HG03280 (cell line): ENCODE measurements around the gene ANP32A.

Source experiments
- ATAC-seq: cut with Tn5 transposase; IDR thresholded peaks from one replicate; pipeline ENCODE4 v1.9.1; 2021; ENCODE audit warnings: mild to moderate bottlenecking, moderate library complexity; ENCODE audit not compliant: unreplicated experiment

Gene ANP32A

DNA sequence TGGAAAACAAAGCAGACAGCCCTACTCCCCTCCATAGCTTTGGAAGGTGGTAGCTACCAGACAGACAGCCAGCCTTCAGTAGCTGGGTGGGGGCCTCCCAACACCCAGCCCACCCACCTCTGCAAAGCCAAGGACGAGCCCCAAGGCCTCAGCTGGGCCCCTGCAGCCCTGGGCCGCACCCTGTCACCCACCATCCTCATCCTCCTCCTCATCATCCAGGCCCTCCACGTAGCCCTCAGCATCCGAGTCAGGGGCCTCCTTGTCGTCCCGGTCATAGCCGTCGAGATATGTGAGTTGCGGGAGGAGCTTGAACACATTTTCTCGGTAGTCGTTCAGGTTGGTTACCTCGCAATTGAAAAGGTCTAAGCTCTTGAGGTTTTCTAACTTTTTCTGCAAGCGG, 36.5 kb downstream of the ANP32A start:
- ATAC-seq, result no peak

- no peak for ATAC-seq
Observed at GRCh38 chr15:68783226-68784058, 37.3 kb downstream of the ANP32A start.

GRCh38 chr15:68782589-68783161, 38.0 kb downstream of the ANP32A start:
- no peak for ATAC-seq

DNA sequence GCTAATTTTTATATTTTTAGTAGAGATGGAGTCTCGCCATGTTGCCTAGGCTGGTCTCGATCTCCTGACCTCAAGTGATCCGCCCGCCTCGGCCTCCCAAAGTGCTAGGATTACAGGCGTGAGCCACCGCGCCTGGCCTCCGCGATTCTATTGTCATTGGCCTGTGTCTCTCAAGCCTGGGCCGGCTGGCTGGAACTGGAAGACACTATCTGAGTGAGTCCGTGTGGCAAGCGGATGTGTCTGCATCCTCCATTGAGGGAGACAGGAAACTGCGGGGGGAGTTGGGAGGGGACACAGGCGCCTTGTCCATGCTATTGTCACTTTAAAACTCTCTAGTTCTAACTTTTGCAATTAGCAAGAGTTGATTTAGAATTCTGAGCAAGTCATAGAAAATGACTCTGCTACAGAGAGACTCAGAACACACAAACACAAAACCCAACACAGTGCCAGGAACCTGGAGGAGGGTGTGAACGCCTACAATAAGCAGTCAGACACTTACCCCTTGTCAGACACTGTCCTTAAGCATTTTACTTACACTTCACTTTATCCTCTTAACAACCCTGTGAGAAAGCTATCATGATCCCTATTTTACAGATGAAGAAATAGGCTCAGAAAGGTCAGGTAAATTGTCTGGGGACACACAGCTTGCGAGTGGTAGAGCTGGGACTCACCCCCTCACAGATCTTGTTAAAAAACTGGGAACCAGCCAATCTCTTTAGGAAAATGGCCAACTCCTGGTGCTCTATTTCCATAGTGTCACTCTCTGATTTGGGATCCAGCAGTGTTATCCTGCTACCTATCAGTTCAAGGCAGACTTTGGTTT, 38.7 kb downstream of the ANP32A start:
- no peak for ATAC-seq

DNA sequence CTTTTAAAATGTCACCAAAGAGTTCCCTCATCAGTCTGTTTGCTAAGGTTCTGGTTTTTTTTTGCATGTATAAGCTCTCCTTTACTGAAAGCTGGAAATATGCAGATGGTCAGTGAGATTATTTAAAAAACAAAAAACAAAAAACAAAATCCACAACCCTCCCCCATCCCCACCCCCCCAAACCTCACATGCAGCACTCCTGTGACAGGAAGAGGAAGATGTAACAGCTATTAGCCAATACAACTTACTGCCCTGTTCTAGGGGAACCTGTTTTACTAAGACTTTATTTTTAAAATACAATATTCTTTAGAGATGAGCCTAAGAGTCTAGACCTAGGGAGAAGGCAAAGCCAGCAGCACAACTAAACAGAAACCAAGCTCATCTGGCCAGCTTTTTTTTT, 39.5 kb downstream of the ANP32A start:
- no peak for ATAC-seq

GRCh38 chr15:68778876-68779275, 41.8 kb downstream of the ANP32A start:
- no peak for ATAC-seq

DNA sequence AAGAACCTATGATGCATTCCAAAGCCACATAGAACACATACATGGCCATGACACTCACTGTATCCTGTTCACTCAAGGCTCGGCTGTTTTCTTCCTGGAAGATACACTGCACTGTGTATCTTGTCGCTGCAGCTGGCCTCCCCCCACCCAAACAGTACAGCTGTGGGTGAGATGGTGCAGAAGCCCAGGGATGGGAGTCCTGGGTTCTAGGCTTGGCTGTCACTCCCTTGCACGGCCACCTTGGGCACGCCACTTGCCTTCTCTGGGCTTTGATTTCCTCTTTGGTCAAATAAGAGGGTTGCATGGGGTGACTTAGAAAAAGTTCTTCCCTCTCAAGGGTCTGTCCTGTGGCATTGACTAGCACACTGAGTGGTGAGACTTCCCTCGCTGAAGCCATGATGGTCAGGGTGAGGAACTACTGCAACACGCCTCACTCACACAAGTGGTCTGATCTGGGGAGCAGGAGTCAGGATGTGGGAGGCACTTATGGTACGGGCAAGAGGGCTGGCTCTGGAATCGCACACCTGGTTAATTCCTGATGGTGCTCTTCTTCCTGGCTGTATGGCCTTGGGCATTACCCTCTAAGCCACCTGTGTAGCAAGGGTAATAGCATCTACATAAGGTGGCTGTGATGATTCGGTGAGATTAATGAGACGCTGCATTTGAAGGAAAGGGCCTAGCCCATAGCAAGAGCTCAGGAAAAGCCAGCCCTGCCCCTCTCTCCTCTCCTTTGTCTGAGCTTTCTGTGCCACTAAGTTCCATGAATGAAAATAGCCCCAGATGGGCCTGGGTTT, 44.0 kb downstream of the ANP32A start:
- ATAC-seq, result no peak

- no peak for ATAC-seq
Observed at GRCh38 chr15:68775671-68776476, 44.8 kb downstream of the ANP32A start.

DNA sequence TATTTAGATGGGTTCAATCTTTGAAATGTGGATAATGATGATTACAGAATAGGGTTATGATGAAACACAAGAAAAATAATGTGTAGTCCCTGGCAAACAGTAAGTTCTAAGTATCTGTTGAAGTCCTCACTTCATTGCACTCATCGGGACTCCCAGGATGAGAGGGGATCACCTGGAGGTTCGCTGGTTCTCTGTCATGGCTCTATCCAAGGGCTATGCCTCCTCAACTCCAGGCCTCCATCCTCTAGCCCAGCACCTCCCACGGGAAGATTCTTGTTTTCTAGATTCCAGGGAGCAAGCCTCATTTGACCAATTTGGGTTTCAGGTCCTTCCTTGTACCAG, 45.5 kb downstream of the ANP32A start:
- ATAC-seq, result no peak

DNA sequence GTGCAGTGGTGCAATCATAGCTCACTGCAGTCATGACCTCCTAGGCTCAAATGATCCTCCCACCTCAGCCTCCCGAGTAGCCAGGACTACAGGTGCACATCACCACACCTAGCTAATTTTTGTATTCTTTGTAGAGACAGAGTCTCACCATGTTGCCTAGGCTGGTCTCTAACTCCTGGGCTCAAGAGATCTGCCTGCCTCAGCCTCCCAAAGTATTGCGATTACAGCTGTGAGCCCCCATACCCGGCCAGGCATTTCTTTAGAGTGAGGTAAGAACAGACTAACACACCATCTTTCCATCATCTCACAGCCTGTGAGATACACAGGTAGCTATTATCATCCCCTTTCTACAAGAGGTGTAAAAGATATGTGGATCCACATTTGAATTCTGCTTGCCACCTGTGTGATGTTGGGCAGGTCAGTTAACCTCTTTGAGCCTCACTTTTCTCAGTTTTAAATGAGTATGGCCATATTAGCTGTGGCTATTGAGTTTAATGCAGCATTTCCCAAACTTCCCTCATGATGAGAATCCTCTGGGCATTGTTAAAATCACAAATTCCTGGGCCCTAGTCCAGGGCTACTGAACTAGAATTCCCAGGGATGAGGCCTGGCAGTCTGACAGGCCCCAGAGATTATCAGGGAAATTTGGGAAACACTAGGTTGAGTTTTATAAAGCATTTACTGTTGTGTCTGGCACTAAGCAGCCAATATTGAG, 46.0 kb downstream of the ANP32A start:
- no peak for ATAC-seq

GRCh38 chr15:68774120-68774519, 46.6 kb downstream of the ANP32A start:
- no peak for ATAC-seq

- no peak for ATAC-seq
Observed at GRCh38 chr15:68773036-68773435, 47.7 kb downstream of the ANP32A start.

DNA sequence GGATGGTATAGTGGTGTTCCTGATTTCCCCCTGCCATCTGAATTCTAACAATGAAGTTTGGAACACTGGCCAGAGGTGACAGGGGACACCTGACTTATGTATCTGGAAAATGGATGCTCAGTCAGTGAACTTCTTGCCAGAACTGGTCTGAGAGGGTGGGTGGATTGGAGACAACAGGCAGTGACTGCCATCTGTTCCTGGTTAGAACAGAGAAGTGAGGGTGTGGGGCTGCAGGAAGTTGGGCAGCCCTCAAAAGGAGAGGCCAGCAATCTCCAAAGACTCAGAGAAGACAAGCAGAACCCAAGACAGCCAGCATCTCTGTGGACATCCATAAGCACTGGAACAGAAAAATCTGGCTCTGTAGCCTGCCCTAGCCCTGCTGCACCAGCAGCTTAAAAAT, 50.5 kb downstream of the ANP32A start:
- no peak for ATAC-seq

DNA sequence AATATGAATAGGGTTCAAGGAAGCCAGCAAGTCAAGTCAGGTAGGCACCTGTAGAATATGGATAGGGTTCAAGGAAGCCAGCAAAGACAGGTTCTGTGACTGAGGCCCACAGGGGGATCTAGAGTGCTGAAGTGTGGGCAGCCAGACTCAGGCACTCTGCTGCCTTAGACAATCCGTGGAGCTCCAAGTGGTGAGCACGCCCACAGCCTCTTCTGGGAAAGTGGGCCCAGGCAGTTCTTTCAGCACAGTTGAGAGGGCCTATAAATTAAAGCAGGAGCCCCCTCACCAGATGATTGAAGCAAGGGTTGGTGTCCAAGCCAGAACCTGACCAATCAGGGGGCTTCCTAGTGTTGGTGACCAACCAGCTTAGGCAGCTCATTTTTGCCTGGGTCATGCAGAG, 51.0 kb downstream of the ANP32A start:
- ATAC-seq, result no peak

- ATAC-seq, result no peak
Observed at GRCh38 chr15:68768321-68768720, 52.4 kb downstream of the ANP32A start.

- ATAC-seq, result no peak
Observed at GRCh38 chr15:68767833-68768232, 52.9 kb downstream of the ANP32A start.

- no peak for ATAC-seq
Observed at GRCh38 chr15:68765602-68766368, 54.9 kb downstream of the ANP32A start.

- ATAC-seq, result no peak
Observed at GRCh38 chr15:68764090-68764489, 56.6 kb downstream of the ANP32A start.

- no peak for ATAC-seq
Observed at GRCh38 chr15:68763063-68763462, 57.6 kb downstream of the ANP32A start.
